Measurements from ENCODE around the gene CASKIN2.

GRCh38 chr17:75456039-75456416, 59.3 kb downstream of the CASKIN2 start:
- TF ChIP-seq POLR2A (IDR thresholded peaks at IDR 0.05), result no peak
- TF ChIP-seq CTCF (IDR thresholded peaks at IDR 0.05), result no peak

Measured in heart left ventricle (tissue), 13 donors.